NCI-H526 (cell line): ENCODE results near the gene CBX3.
"Not testable (repeated sequence)": the region's sequence is repeated elsewhere in the genome, so short reads cannot be mapped to it uniquely, and the experiment has no call there.

Experiments used
- DNase-seq, 2 experiments: peaks; one replicate each; lab custom pipeline; 2025; lab: John Stamatoyannopoulos, UW

CBX3 gene

DNA sequence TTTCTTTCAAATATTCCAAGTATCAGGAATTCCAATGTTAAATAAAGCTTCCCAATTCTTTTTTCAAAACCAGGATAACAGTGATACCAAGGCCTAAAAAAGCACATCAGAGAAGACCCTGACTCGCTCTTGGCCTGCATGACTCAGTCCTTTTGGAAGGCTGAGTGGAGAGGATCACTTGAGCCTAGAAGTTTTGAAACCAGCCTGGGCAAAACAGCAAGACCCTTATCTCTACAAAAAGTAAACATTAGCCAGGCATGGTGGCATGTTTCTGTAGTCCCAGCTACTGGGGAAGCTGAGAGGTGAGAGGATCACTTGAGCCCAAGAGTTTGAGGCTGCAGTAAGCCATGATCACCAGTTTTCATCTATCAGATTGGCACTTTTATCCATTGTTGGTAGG is 30.9 kb upstream of the CBX3 start:
- DNase-seq, result no peak

DNA sequence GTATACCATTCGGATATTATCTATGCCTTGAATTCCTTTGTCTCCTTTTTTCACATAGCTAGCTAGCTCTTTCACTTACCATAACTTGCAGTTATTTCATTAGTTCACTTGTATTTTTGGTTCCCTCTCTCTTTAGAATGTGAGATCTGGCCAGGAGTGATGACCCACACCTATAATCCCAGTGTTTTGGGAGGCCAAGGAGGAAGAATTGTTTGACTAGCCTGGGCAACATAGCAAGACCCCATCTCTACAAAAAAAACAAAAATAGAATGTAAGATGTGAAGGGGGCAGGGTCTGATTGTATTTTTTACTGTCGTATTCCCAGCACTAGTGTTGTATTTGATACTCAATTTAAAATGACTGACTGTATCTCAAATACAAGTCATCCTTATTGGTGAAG is 29.9 kb upstream of the CBX3 start:
- no peak for DNase-seq

DNA sequence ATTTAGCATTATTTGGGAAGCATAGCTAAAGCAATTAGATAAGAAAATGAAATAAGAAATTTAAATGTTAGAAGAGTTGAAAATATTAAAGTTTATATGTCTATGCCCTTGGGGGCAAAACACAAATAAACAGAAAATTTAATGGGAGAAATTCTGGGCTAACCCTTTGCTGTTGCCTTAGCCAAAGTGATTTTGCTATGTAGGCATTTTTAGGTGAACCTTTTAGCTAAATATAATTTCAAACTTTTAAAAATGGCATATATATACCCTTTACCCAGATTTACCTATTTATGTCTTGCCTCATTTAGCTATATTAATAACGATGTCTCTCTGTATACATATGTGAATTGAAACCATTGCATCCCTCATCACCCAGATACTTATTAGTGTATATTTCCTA is 29.5 kb upstream of the CBX3 start:
- DNase-seq, result no peak

DNA sequence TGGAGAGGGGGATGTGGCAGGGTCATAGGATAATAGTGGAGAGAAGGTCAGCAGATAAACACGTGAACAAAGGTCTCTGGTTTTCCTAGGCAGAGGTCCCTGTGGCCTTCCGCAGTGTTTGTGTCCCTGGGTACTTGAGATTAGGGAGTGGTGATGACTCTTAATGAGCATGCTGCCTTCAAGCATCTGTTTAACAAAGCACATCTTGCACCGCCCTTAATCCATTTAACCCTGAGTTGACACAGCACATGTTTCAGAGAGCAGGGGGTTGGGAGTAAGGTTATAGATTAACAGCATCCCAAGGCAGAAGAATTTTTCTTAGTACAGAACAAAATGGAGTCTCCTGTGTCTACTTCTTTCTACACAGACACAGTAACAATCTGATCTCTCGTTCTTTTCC is 25.6 kb upstream of the CBX3 start:
- DNase-seq, result not testable (repeated sequence)

DNA sequence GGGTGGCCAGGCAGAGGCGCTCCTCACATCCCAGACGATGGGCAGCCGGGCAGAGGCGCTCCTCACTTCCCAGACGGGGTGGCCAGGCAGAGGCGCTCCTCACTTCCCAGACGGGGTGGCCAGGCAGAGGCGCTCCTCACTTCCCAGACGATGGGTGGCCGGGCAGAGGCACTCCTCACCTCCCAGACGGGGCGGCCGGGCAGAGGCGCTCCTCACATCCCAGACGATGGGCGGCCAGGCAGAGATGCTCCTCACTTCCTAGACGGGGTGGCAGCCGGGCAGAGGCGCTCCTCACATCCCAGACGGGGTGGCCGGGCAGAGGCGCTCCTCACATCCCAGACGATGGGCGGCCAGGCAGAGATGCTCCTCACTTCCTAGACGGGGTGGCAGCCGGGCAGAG is 24.8 kb upstream of the CBX3 start:
- not testable (repeated sequence) for DNase-seq

DNA sequence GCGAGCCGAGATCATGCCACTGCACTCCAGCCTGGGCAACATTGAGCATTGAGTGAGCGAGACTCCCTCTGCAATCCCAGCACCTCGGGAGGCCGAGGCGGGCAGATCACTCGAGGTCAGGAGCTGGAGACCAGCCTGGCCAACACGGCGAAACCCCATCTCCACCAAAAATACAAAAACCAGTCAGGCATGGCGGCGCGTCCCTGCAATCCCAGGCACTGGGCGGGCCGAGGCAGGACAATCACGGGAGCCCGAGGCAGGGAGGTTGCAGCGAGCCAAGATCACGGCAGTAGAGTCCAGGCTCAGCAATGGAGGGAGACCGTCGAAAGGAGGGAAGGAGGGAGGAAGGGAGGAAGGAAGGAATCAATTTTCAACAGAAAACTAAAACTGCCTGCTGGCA is 24.3 kb upstream of the CBX3 start:
- not testable (repeated sequence) for DNase-seq

DNA sequence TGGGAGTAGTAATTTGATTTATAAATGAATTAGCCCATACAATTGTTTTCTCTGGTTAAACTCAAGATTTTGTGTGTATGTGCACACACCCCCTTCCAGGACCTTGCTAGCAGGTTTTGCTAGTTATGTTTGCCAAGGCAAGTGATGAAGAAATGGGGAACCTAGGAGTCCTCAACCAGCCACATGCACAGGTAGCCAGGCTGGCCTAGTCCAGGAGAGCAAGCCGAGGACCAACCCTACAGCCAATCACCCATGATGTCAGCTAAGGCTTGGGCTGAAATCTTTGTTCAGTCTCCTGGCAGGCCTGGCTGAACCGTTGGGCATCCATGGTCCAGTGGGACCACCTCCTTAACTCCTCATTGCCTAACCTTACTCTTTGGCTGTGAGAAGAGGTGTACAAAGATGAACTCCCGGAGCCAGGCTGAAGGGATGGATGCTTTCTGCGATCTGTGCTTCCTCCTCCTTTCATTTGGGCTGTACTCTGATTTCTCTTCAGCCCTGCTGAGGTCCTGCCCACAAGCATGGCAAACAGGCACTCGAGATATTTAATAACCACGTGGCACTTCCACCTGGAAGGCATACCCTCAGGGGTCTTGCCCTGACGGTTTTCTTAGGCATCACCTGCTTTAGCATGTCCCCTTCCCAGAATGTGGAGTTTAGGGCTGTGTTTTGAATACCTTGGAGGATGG is 23.1 kb upstream of the CBX3 start:
- no peak for DNase-seq

DNA sequence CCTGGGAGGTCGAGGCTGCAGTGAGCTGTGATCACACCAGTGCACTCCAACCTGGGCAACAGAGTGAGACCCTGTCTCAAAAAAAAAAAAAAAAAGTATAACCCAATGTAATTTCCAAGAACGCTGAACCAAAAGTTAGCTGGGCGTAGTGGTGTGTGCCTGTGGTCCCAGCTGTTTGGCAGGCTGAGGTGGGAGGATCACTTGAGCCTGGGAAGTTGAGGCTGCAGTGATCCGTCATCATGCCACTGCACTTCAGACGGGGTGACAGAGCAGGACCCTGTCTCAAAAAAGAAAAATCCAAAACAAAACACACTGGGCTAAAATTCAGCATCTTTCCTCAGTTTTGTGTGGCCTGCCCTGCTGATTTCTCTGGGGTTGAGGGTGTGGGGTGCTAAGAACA is 22.1 kb upstream of the CBX3 start:
- no peak for DNase-seq

DNA sequence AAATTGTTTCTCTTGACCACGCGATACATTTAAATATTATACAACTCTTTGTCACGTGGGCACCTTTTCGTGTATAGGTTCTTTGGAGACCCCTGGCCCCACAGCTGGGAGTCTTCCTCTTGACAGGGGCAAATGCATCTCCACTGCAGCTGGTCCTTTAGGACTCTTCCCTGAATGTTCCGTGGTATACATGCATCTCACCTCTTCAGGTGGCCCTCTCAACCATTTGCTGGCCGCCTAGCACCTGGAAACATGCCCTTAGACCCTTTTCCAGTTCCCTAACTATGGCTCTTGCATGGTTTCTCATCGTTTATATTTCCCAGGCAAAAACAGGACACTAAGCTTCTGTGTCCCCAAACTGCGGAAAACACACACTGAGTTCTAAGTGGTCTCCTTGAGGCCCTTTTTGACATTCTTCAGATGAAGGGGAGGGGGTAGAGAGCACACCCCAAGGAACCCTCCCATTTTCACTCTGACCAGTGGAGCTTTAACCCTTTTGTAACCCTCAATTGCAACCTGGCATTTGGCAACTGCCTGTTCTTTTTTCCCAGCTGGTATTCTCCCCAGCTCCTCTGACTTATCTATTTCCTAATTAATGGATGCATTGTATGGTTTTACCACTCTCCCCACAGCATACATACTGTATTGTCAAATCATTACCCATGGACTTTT is 21.6 kb upstream of the CBX3 start:
- no peak for DNase-seq

DNA sequence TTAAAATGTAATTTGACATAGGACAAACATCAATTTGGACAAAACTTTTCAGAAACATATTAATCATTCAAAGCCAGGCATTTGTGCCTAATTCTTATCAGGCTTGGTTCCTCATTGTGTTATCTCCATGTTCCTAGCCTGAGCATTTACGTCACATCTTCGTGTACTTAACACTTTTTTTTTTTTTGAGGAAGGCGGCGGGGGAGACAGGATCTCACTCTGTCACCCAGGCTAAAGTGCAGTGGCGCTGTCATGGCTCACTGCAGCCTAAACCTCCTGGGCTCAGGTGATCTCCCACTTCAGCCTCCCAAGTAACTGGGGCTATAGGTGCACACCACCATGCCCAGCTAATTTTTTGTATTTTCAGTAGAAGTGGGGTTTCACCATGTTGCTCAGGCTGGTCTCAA is 20.8 kb upstream of the CBX3 start:
- no peak for DNase-seq

DNA sequence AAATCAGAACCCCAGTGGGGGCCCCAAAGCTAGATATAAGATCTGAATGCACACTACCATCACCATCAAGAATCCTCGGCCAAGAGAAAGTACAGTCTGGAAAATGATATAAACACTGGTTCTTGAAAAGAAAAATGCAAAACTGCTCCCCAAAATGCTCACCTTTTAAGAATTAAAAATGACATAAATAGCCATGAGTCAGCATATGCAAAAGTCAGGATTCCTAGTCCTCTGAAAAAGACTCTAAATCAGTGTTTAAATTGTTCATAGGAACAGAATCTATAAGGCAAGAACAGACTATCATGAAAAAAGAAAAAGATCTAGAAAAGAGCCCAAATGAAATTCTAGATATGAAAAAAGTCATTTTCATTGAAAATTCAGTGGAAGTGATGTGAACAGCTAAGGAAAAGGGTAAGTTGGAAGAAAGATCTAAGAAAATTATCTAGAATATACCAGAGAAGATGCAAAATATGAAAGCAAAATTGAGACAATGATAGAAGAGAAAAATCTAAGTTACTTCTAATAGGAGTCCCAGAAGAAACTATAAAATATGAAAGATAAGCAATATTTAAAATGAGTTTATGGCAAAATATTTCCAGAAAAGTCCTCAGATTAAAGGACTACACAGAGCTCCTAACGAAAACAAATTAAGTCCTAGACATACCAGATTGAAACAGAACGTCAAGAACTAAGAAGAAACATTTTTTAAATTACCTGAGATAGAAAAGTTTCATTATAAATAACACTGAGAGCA is 19.9 kb upstream of the CBX3 start:
- DNase-seq, result no peak

DNA sequence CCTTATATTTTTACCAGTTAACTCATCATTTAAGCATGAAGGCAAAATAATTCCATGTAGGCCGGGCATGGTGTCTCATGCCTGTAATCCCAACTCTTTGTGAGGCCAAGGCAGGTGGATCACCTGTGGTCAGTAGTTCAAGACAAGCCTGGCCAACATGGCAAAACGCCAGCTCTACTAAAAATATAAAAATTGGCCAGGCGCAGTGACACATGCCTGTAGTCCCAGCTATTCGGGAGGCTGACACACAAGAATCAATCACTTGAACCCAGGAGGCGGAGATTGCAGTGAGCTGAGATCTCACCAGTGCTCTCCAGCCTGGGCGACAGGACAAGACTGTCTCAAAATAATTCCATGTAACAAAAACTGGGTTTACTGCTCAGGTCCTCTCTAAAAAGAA is 19.3 kb upstream of the CBX3 start:
- no peak for DNase-seq

DNA sequence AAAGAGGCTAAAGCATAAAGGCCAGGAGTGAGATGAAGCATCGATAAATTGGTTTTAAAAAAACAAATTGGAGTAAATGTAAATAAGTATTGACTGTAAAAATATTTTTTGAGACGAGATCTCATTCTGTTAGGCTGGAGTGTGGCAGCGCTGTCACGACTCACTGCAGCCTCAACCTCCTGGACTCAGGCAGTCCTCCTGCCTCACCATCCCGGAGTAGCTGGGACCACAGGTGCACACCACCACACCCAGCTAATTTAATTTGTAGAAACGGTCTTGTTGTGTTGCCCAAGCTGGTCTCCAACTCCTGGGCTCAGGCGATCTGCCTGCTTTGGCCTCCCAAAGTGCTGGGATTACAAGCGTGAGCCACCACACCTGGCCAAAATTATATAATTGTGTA is 18.8 kb upstream of the CBX3 start:
- DNase-seq, result no peak

DNA sequence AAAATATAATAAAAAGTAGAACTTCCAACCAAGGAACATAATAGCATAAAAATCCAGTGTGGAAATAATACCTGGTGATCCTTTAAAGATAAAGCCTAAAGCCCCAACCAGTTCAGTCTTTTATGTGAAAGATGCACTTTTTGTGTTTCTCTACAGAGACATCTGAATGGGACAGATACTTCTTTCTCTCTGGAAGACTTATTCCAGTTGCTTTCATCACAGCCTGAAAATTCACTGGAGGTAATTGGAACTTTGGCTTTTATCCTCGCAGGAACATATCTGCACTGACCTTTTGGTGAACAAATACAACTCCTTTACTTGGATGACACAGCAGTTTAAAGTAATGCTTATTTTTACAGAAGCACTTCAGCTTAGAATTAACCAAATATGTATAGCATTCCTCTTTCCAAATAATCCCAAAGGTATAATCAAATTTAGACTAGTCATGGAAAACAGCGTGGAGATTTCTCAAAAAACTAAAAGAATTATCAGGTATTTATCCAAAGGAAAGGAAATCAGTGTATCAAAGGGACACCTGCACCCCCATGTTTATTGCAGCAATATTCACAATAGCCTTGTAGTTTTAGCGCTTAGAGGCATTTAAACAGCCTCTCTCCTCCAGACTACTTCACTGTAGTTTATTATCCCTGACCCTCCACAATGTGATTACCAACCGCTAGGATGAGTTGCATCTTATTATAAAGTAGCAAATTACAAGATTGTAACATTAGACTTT is 17.8 kb upstream of the CBX3 start:
- DNase-seq, result no peak

DNA sequence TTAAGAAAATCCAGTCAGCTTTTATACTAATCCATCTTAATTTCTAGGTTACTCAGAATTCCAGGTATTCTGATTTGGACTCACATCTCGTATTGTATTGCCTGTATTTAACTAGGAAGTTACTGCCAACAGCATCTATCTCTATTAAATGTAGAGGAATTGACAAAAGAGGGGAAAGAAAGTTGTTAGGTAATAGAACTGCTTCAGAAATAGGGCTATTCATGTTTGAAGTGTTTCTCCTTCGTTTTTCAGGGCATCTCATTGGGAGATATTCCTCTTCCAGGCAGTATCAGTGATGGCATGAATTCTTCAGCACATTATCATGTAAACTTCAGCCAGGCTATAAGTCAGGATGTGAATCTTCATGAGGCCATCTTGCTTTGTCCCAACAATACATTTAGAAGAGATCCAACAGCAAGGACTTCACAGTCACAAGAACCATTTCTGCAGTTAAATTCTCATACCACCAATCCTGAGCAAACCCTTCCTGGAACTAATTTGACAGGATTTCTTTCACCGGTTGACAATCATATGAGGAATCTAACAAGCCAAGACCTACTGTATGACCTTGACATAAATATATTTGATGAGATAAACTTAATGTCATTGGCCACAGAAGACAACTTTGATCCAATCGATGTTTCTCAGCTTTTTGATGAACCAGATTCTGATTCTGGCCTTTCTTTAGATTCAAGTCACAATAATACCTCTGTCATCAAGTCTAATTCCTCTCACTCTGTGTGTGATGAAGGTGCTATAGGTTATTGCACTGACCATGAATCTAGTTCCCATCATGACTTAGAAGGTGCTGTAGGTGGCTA is 17.1 kb upstream of the CBX3 start:
- DNase-seq, result not testable (repeated sequence)

DNA sequence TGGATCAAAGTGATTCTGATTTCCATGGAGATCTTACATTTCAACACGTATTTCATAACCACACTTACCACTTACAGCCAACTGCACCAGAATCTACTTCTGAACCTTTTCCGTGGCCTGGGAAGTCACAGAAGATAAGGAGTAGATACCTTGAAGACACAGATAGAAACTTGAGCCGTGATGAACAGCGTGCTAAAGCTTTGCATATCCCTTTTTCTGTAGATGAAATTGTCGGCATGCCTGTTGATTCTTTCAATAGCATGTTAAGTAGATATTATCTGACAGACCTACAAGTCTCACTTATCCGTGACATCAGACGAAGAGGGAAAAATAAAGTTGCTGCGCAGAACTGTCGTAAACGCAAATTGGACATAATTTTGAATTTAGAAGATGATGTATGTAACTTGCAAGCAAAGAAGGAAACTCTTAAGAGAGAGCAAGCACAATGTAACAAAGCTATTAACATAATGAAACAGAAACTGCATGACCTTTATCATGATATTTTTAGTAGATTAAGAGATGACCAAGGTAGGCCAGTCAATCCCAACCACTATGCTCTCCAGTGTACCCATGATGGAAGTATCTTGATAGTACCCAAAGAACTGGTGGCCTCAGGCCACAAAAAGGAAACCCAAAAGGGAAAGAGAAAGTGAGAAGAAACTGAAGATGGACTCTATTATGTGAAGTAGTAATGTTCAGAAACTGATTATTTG is 16.3 kb upstream of the CBX3 start:
- DNase-seq, result no peak

DNA sequence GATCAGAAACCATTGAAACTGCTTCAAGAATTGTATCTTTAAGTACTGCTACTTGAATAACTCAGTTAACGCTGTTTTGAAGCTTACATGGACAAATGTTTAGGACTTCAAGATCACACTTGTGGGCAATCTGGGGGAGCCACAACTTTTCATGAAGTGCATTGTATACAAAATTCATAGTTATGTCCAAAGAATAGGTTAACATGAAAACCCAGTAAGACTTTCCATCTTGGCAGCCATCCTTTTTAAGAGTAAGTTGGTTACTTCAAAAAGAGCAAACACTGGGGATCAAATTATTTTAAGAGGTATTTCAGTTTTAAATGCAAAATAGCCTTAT is 15.7 kb upstream of the CBX3 start:
- no peak for DNase-seq

DNA sequence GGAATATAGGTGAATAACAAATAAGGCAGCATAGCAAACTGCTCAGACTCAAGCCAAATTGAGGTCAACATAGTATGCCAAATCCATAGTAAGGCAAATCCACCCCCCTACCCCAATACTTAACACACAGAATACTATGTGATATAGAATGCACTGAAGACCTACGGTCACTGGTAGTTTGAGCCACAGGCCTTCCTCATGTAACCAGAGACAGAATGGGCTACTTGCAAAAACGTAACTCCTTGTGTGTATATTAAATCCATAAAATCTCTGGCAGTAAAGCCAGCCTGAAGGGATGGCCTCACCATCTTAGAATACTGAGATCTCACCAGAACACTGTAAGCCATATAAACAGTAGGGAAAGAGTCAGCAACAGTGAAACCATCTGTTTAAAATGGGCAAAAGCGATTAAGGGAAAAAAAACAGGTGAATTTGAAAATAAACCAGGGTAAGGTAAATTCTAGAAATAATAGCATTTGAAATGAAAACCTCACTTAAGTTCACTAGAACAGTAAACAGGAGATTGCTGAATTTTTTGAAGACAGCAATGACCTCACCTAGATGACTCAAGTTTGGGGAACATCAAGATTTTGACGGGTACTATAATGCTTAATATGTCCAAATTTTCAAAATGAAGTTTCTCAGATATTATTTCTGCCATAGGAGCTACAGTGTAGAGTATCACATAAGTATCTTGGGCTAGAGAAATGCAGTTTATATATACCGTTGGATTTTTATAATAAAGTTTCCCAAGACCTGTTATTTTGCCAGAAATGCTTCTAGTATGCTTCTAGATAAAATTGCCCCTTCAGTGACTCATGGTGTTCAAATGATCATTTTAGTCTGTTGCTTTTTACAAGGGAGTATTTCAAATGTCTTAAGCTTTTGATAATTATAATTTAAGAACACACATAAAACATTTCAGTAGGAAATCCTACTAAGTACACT is 14.9 kb upstream of the CBX3 start:
- no peak for DNase-seq

DNA sequence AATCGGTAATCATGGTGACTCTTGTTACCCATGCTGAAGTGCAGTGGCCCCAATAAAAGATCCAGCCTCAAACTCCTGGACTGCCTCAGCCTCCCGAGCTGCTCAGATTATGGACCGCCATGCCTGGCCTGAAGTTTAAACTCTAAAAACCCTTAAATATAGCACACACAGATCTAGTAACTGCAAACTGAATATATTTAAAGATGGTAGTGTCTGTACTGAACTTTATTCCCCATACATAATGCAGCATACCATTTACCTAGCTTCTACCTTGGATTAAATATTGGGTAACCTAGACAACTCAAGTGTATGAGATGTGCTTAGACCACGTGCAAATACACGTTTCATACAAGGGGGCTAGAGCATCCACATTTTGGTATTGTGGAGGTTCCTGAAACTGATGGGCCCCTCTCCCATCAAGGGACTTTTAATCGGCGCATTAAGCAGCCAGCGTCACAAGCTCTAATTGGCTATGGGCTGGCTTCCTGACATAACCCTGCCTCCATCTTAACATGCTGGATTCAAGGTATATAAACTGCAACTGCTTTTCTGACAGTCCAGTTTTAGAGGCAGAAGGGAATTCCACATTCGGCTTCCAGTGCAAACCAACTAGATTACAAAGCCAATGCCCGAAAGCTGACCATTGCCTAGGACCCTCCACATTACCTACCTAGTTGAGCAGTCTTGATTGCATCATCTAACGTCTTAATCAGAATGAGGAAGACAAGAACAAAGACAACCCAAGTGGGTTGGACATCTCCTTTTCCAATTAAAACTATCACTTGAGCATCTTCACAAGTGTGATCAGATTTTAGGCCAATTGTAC is 14.0 kb upstream of the CBX3 start:
- no peak for DNase-seq
